ENCODE results near the gene MBNL2. TPM values are rescaled to one million over a fixed set of nuclear protein-coding genes. Genes with fewer than 3 reads are reported as not detected.
A peak's percentile ranks its signal among the peaks of the same experiment; 100 is the strongest.
"Not testable (repeated sequence)": the region's sequence is repeated elsewhere in the genome, so short reads cannot be mapped to it uniquely, and the experiment has no call there.

The MBNL2 gene
- total and polyA plus RNA-seq, 5 donors: 23.2 to 89.6 (median 75.8) TPM

GRCh38 chr13:97192166-97192565, 30.0 kb upstream of the MBNL2 start:
- intact Hi-C loops (cut with DNase I): no loop called here
- WGBS: 79% methylated on average over 3 of the region's 3 CpGs
- no peak overlapping the region for H3K27ac ChIP-seq (ENCODE audit: low read length)
- H3K4me3 ChIP-seq (ENCODE audit: low read length): no peak overlapping the region
- H3K4me1 ChIP-seq (ENCODE audit: control insufficient read depth, insufficient read depth, low read length): no peaks in the 10 kb centered on the region
- no peaks in the 10 kb centered on the region for H3K9me3 ChIP-seq (ENCODE audit: control insufficient read depth, low read length)
- no peak for DNase-seq
- ATAC-seq: no peak
- no peaks in the 10 kb centered on the region for H3K27me3 ChIP-seq (ENCODE audit: control insufficient read depth, insufficient read depth)

- Histone ChIP-seq H3K27me3 (ENCODE audit: control insufficient read depth, insufficient read depth) (no peaks in the 10 kb centered on the region), H3K9me3 (ENCODE audit: control insufficient read depth, low read length) (no peaks in the 10 kb centered on the region), H3K4me1 (ENCODE audit: control insufficient read depth, insufficient read depth, low read length) (no peaks in the 10 kb centered on the region), H3K4me3 (ENCODE audit: low read length) (no peak overlapping the region), H3K27ac (ENCODE audit: low read length) (no peak overlapping the region)
- intact Hi-C loops (cut with DNase I): no loop called here
- 90% methylated on average over 5 of the region's 5 CpGs for WGBS
- ATAC-seq (no peak), DNase-seq (no peak)
These were observed 28.6 kb upstream of the MBNL2 start for GRCh38 chr13:97193577-97193976.

GRCh38 chr13:97194479-97194878, 27.7 kb upstream of the MBNL2 start:
- Histone ChIP-seq H3K27ac (ENCODE audit: low read length) (no peak overlapping the region), H3K27me3 (ENCODE audit: control insufficient read depth, insufficient read depth) (no peaks in the 10 kb centered on the region), H3K9me3 (ENCODE audit: control insufficient read depth, low read length) (no peaks in the 10 kb centered on the region), H3K4me1 (ENCODE audit: control insufficient read depth, insufficient read depth, low read length) (no peaks in the 10 kb centered on the region), H3K4me3 (ENCODE audit: low read length) (no peak overlapping the region)
- 35% methylated on average over 6 of the region's 6 CpGs for WGBS
- intact Hi-C loops (cut with DNase I): no loop called here
- ATAC-seq: peak in 1 of 2 donors; percentile 39
- DNase-seq: no peak

GRCh38 chr13:97196340-97196739, 25.8 kb upstream of the MBNL2 start:
- no peak for ATAC-seq
- 92% methylated on average over 4 of the region's 4 CpGs for WGBS
- intact Hi-C loops (cut with DNase I): no loop called here
- no peak overlapping the region for H3K4me3 ChIP-seq (ENCODE audit: low read length)
- DNase-seq: no peak
- no peaks in the 10 kb centered on the region for H3K4me1 ChIP-seq (ENCODE audit: control insufficient read depth, insufficient read depth, low read length)
- no peak overlapping the region for H3K27ac ChIP-seq (ENCODE audit: low read length)
- no peaks in the 10 kb centered on the region for H3K27me3 ChIP-seq (ENCODE audit: control insufficient read depth, insufficient read depth)
- no peaks in the 10 kb centered on the region for H3K9me3 ChIP-seq (ENCODE audit: control insufficient read depth, low read length)

GRCh38 chr13:97198753-97199152, 23.4 kb upstream of the MBNL2 start:
- intact Hi-C loops (cut with DNase I): no loop called here
- DNase-seq (no peak), ATAC-seq (no peak)
- H3K27me3 ChIP-seq (ENCODE audit: control insufficient read depth, insufficient read depth): no peaks in the 10 kb centered on the region
- H3K4me3 ChIP-seq (ENCODE audit: low read length): no peak overlapping the region
- WGBS: 98% methylated on average over 2 of the region's 2 CpGs
- no peaks in the 10 kb centered on the region for H3K9me3 ChIP-seq (ENCODE audit: control insufficient read depth, low read length)
- no peak overlapping the region for H3K27ac ChIP-seq (ENCODE audit: low read length)
- H3K4me1 ChIP-seq (ENCODE audit: control insufficient read depth, insufficient read depth, low read length): no peaks in the 10 kb centered on the region

GRCh38 chr13:97199451-97199850, 22.7 kb upstream of the MBNL2 start:
- Histone ChIP-seq H3K4me3 (ENCODE audit: low read length) (no peak overlapping the region), H3K27me3 (ENCODE audit: control insufficient read depth, insufficient read depth) (no peaks in the 10 kb centered on the region), H3K4me1 (ENCODE audit: control insufficient read depth, insufficient read depth, low read length) (no peaks in the 10 kb centered on the region), H3K9me3 (ENCODE audit: control insufficient read depth, low read length) (no peaks in the 10 kb centered on the region), H3K27ac (ENCODE audit: low read length) (no peak overlapping the region)
- intact Hi-C loops (cut with DNase I): no loop called here
- WGBS: 94% methylated on average over 3 of the region's 3 CpGs
- DNase-seq (no peak), ATAC-seq (no peak)

- H3K9me3 ChIP-seq (ENCODE audit: control insufficient read depth, low read length): no peaks in the 10 kb centered on the region
- no peak for ATAC-seq
- H3K4me3 ChIP-seq (ENCODE audit: low read length): no peak overlapping the region
- intact Hi-C loops (cut with DNase I): no loop called here
- no peak overlapping the region for H3K27ac ChIP-seq (ENCODE audit: low read length)
- WGBS: 91% methylated on average over 6 of the region's 6 CpGs
- DNase-seq: no peak
- H3K4me1 ChIP-seq (ENCODE audit: control insufficient read depth, insufficient read depth, low read length): no peaks in the 10 kb centered on the region
- H3K27me3 ChIP-seq (ENCODE audit: control insufficient read depth, insufficient read depth): no peaks in the 10 kb centered on the region
These were observed 21.8 kb upstream of the MBNL2 start for GRCh38 chr13:97200081-97200942.

- intact Hi-C loops (cut with DNase I): no loop called here
- Histone ChIP-seq H3K27ac (ENCODE audit: low read length) (no peak overlapping the region), H3K27me3 (ENCODE audit: control insufficient read depth, insufficient read depth) (no peaks in the 10 kb centered on the region), H3K4me1 (ENCODE audit: control insufficient read depth, insufficient read depth, low read length) (no peaks in the 10 kb centered on the region), H3K4me3 (ENCODE audit: low read length) (no peak overlapping the region), H3K9me3 (ENCODE audit: control insufficient read depth, low read length) (no peaks in the 10 kb centered on the region)
- DNase-seq (no peak), ATAC-seq (no peak)
- WGBS: 92% methylated on average over 4 of the region's 4 CpGs
These were observed 19.4 kb upstream of the MBNL2 start for GRCh38 chr13:97202761-97203160.

GRCh38 chr13:97205465-97205864, 16.7 kb upstream of the MBNL2 start:
- DNase-seq (no peak), ATAC-seq (no peak)
- H3K4me3 ChIP-seq (ENCODE audit: low read length): no peak overlapping the region
- no peak overlapping the region for H3K27ac ChIP-seq (ENCODE audit: low read length)
- no peaks in the 10 kb centered on the region for H3K4me1 ChIP-seq (ENCODE audit: control insufficient read depth, insufficient read depth, low read length)
- H3K27me3 ChIP-seq (ENCODE audit: control insufficient read depth, insufficient read depth): no peaks in the 10 kb centered on the region
- 68% methylated on average over 1 of the region's 1 CpG for WGBS
- intact Hi-C loops (cut with DNase I): no loop called here
- no peaks in the 10 kb centered on the region for H3K9me3 ChIP-seq (ENCODE audit: control insufficient read depth, low read length)

- Histone ChIP-seq H3K27me3 (ENCODE audit: control insufficient read depth, insufficient read depth) (no peaks in the 10 kb centered on the region), H3K4me1 (ENCODE audit: control insufficient read depth, insufficient read depth, low read length) (no peaks in the 10 kb centered on the region), H3K9me3 (ENCODE audit: control insufficient read depth, low read length) (no peaks in the 10 kb centered on the region), H3K27ac (ENCODE audit: low read length) (no peak overlapping the region), H3K4me3 (ENCODE audit: low read length) (no peak overlapping the region)
- ATAC-seq (no peak), DNase-seq (no peak)
- WGBS: 39% methylated on average over 3 of the region's 3 CpGs
- intact Hi-C loops (cut with DNase I): no loop called here
These were observed 16.2 kb upstream of the MBNL2 start for GRCh38 chr13:97205982-97206381.

GRCh38 chr13:97207252-97207651, 14.9 kb upstream of the MBNL2 start:
- DNase-seq; H3K4me3 ChIP-seq (ENCODE audit: low read length); H3K4me1 ChIP-seq (ENCODE audit: control insufficient read depth, insufficient read depth, low read length); intact Hi-C loops (cut with DNase I); H3K27ac ChIP-seq (ENCODE audit: low read length); H3K27me3 ChIP-seq (ENCODE audit: control insufficient read depth, insufficient read depth); ATAC-seq; H3K9me3 ChIP-seq (ENCODE audit: control insufficient read depth, low read length): not testable (repeated sequence)
- 92% methylated on average over 3 of the region's 3 CpGs for WGBS

Measured in right cardiac atrium (tissue), 5 donors.